PC-9 (cell line): ENCODE measurements around the gene TSPAN32.

Source experiments
- EZH2 ChIP-seq: fragments of 200-600 bp; sonication (generic); IDR thresholded peaks from 2 replicates; pipeline ENCODE4 v1.8.0; 2017; ENCODE audit warnings: antibody characterized with exemption, low read depth
- TF ChIP-seq, protein P1 (sequence below): fragments of 200-600 bp; sonication (generic); conservative IDR thresholded peaks from 2 replicates; pipeline ENCODE4 v1.6.1; 2017; ENCODE audit warnings: mixed run types, antibody characterized with exemption, mild to moderate bottlenecking, moderate library complexity

DNA sequence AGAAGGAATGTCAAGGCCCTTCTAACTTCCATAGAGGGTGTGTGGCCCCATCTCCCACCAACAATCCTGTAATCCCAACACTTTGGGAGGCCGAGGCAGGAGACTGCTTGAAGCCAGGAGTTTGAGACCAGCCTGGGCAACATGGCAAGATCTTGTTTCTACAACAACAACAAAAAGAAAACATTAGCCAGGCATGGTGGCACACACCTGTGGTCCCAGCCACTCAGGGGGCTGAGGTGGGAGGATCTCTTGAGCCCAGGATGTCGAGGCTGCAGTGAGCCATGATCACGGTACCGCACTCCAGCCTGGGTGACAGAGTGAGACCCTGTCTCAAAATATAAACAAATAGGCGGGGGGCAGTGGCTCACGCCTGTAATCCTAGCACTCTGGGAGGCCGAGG lies 16.9 kb downstream of the TSPAN32 start:
- no peak for TF ChIP-seq EZH2
- TF ChIP-seq, protein P1, sequence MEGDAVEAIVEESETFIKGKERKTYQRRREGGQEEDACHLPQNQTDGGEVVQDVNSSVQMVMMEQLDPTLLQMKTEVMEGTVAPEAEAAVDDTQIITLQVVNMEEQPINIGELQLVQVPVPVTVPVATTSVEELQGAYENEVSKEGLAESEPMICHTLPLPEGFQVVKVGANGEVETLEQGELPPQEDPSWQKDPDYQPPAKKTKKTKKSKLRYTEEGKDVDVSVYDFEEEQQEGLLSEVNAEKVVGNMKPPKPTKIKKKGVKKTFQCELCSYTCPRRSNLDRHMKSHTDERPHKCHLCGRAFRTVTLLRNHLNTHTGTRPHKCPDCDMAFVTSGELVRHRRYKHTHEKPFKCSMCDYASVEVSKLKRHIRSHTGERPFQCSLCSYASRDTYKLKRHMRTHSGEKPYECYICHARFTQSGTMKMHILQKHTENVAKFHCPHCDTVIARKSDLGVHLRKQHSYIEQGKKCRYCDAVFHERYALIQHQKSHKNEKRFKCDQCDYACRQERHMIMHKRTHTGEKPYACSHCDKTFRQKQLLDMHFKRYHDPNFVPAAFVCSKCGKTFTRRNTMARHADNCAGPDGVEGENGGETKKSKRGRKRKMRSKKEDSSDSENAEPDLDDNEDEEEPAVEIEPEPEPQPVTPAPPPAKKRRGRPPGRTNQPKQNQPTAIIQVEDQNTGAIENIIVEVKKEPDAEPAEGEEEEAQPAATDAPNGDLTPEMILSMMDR, result no peak
